NCI-H460 (cell line): Measurements from ENCODE around the gene BPTF. TPM values are rescaled to one million over a fixed set of nuclear protein-coding genes. Genes with fewer than 3 reads are reported as not detected.
A peak's percentile ranks its signal among the peaks of the same experiment; 100 is the strongest.
"Not testable (repeated sequence)": the region's sequence is repeated elsewhere in the genome, so short reads cannot be mapped to it uniquely, and the experiment has no call there.

Source experiments
- DNase-seq: peaks from one replicate; pipeline ENCODE4 v3.0.0-alpha.2; 2016; ENCODE audit warnings: low read depth; ENCODE audit errors: extremely low read depth
- total RNA-seq: library from RNA; depleted of rRNA; stranded (reverse); fragments of >200 nt; shearing (Covaris generic); gene quantifications from 2 replicates; pipeline ENCODE4 v1.2.3, GENCODE V29; 2014

Gene BPTF
- total RNA-seq, 1 experiment from 2014 or later = 33.6 TPM

GRCh38 chr17:67959510-67959909, 134.2 kb downstream of the BPTF start:
- no peak for DNase-seq

GRCh38 chr17:67960276-67960675, 135.0 kb downstream of the BPTF start:
- not testable (repeated sequence) for DNase-seq

- not testable (repeated sequence) for DNase-seq
Observed at GRCh38 chr17:67962156-67962555, 136.9 kb downstream of the BPTF start.

- peak; percentile 82 for DNase-seq
Observed at GRCh38 chr17:67963145-67963572, 137.9 kb downstream of the BPTF start.

- no peak for DNase-seq
Observed at GRCh38 chr17:67970783-67971182, 145.5 kb downstream of the BPTF start.

- DNase-seq = no peak
Observed at GRCh38 chr17:67974185-67974584, 148.9 kb downstream of the BPTF start.

- DNase-seq = no peak
Observed at GRCh38 chr17:67974598-67975066, 149.3 kb downstream of the BPTF start.

- not testable (repeated sequence) for DNase-seq
Observed at GRCh38 chr17:67976306-67976705, 151.0 kb downstream of the BPTF start.

GRCh38 chr17:67980456-67980855, 155.2 kb downstream of the BPTF start:
- no peak for DNase-seq

GRCh38 chr17:67980883-67981282, 155.6 kb downstream of the BPTF start:
- DNase-seq = not testable (repeated sequence)

GRCh38 chr17:67982034-67982640, 156.8 kb downstream of the BPTF start:
- DNase-seq = no peak

GRCh38 chr17:67982686-67983382, 157.5 kb downstream of the BPTF start:
- DNase-seq = no peak

GRCh38 chr17:67983383-67983688, 158.0 kb downstream of the BPTF start:
- no peak for DNase-seq

GRCh38 chr17:67990909-67991308, 165.6 kb downstream of the BPTF start:
- no peak for DNase-seq

- no peak for DNase-seq
Observed at GRCh38 chr17:67992548-67993152, 167.3 kb downstream of the BPTF start.

GRCh38 chr17:67993153-67993997, 168.1 kb downstream of the BPTF start:
- peak; percentile 83 for DNase-seq

- DNase-seq = no peak
Observed at GRCh38 chr17:67993998-67994361, 168.7 kb downstream of the BPTF start.

- DNase-seq = no peak
Observed at GRCh38 chr17:67994817-67995569, 169.7 kb downstream of the BPTF start.

GRCh38 chr17:67995570-67996263, 170.4 kb downstream of the BPTF start:
- no peak for DNase-seq
